ENCODE data around the gene CADM4. TPM values are rescaled to one million over a fixed set of nuclear protein-coding genes. Genes with fewer than 3 reads are reported as not detected.
"Not testable (repeated sequence)": the region's sequence is repeated elsewhere in the genome, so short reads cannot be mapped to it uniquely, and the experiment has no call there.

CADM4 gene
- total and polyA plus RNA-seq, 4 donors, result 5.9 to 12.2 (median 7.5) TPM

DNA sequence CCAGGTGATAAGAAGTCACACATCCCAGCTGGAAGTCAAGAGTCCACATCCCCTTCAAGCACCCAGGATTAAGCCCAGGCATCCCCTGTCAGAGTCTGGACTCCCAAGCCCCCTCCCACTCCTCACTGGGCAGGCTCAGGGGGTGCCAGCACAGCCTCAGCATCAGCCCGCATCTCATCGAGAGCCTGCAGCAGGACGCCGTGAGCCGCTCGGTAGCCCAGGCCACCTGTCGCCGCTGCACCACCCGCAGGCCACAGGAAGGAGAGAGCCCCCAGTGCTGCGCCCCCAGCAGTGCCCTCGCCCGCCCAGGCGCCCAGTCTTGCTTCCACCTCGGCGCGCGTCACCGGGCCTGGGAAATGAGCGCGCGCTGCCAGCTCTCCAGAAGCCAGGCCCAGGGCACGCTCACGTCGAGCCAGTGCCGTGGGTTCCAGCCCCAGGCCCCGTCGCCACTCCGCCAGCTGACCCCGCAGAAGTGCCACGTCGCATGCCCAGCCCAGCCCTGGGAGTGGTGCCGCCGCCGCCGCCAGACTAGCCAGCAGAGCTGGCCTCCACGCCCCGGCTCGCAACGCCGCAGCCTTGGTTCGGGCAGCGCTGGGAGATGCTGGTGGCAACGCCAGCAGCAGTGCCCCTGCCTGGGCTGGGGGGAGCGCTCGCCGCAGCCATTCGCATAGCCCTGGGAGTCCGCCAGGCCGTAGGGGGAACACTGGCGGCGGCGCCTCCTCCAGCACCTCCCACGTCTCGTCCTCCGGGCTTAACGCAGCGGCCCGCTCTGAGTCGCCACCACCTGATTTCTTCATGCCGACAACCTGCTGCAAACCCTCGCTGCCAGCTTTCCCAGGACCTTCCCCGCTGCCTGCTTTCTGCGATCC is 47.5 kb downstream of the CADM4 start:
- TF ChIP-seq, protein P1, sequence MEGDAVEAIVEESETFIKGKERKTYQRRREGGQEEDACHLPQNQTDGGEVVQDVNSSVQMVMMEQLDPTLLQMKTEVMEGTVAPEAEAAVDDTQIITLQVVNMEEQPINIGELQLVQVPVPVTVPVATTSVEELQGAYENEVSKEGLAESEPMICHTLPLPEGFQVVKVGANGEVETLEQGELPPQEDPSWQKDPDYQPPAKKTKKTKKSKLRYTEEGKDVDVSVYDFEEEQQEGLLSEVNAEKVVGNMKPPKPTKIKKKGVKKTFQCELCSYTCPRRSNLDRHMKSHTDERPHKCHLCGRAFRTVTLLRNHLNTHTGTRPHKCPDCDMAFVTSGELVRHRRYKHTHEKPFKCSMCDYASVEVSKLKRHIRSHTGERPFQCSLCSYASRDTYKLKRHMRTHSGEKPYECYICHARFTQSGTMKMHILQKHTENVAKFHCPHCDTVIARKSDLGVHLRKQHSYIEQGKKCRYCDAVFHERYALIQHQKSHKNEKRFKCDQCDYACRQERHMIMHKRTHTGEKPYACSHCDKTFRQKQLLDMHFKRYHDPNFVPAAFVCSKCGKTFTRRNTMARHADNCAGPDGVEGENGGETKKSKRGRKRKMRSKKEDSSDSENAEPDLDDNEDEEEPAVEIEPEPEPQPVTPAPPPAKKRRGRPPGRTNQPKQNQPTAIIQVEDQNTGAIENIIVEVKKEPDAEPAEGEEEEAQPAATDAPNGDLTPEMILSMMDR (IDR thresholded peaks at IDR 0.05; ENCODE audit: control extremely low read depth, extremely low read depth), result no peak
- DNase-seq (no peak), ATAC-seq (ENCODE audit: insufficient read depth, low FRiP score) (no peak)
- WGBS, 2 donors, result 97% methylated on average over 61 to 63 of the region's 63 CpGs
- Histone ChIP-seq H3K9me3 (ENCODE audit: control insufficient read depth in 4 of 4, insufficient read depth in 3 of 4, low read length in 3 of 4) (no peaks in the 10 kb centered on the region), H3K4me1 (ENCODE audit: control insufficient read depth in 5 of 5, insufficient read depth in 5 of 5, low read length in 5 of 5) (peaks cover 0 to 20% (median 4%) of the 10 kb centered on the region in 5 donors), H3K36me3 (ENCODE audit: control insufficient read depth in 4 of 4, insufficient read depth in 4 of 4, low read length in 4 of 4) (peaks cover 0 to 25% (median 9%) of the 10 kb centered on the region in 4 donors), H3K9ac (ENCODE audit: insufficient read depth in 1 of 2, low read length in 2 of 2) (no peak overlapping the region), H3K27me3 (ENCODE audit: control insufficient read depth in 3 of 3, insufficient read depth in 3 of 3, low read length in 2 of 3) (no peaks in the 10 kb centered on the region), H3K4me3 (no peak overlapping the region), H3K27ac (ENCODE audit: low read depth in 1 of 2, low read length in 1 of 2) (no peak overlapping the region)

DNA sequence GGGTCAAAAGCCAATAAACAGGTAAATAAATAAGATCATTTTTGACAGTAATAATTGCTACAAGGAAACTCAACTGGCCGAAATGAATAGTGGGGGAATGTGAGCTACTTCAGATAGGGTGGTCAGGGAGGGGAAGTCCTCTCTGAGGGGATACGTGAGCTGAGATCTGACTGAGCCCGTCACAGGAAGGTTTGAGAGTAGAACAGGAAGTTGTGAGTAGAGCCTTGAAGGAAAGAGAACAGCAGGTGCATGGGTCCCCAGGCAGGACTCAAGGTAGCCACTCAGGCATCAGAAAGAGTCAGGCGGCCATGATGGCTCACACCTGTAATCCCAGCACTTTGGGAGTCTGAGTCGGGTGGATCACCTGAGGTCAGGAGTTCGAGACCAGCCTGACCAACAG is 50.0 kb downstream of the CADM4 start:
- Histone ChIP-seq H3K4me1 (ENCODE audit: control insufficient read depth in 5 of 5, insufficient read depth in 5 of 5, low read length in 5 of 5) (peaks cover 0 to 11% (median 0%) of the 10 kb centered on the region in 5 donors), H3K9ac (ENCODE audit: insufficient read depth in 1 of 2, low read length in 2 of 2) (no peak overlapping the region), H3K9me3 (ENCODE audit: control insufficient read depth in 4 of 4, insufficient read depth in 3 of 4, low read length in 3 of 4) (peaks cover 0 to 2% (median 0%) of the 10 kb centered on the region in 4 donors), H3K4me3 (no peak overlapping the region), H3K27me3 (ENCODE audit: control insufficient read depth in 3 of 3, insufficient read depth in 3 of 3, low read length in 2 of 3) (no peaks in the 10 kb centered on the region), H3K36me3 (ENCODE audit: control insufficient read depth in 4 of 4, insufficient read depth in 4 of 4, low read length in 4 of 4) (peaks cover 0 to 30% (median 15%) of the 10 kb centered on the region in 4 donors), H3K27ac (ENCODE audit: low read depth in 1 of 2, low read length in 1 of 2) (no peak overlapping the region)
- TF ChIP-seq, protein P1 (IDR thresholded peaks at IDR 0.05; ENCODE audit: control extremely low read depth, extremely low read depth), result no peak
- WGBS, 2 donors, result 53 to 73% methylated on average over 6 of the region's 6 CpGs
- DNase-seq, result no peak
- ATAC-seq (ENCODE audit: insufficient read depth, low FRiP score), result no peak

DNA sequence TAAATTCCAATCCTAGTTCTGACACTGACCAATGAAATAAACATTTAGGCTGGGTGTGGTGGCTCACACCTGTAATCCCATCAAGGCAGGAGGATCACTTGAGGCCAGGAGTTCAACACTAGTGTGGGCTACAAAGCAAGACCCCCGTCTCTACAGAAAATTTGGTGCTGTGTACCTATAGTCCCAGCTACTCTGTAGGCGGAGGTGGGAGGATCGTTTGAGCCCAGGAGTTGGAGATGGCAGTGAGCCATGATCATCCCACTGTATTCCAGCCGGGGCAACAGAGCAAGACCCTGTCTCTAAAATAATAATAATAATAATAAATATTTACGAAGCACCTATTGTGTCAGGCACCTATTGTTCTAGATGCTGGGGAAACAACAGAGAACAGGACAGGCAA is 50.4 kb downstream of the CADM4 start:
- H3K9me3 ChIP-seq (ENCODE audit: control insufficient read depth in 4 of 4, insufficient read depth in 3 of 4, low read length in 3 of 4), result peaks cover 0 to 2% (median 0%) of the 10 kb centered on the region in 4 donors
- H3K36me3 ChIP-seq (ENCODE audit: control insufficient read depth in 4 of 4, insufficient read depth in 4 of 4, low read length in 4 of 4), result peaks cover 0 to 30% (median 15%) of the 10 kb centered on the region in 4 donors
- no peak overlapping the region for H3K9ac ChIP-seq (ENCODE audit: insufficient read depth in 1 of 2, low read length in 2 of 2)
- no peak for ATAC-seq (ENCODE audit: insufficient read depth, low FRiP score)
- no peaks in the 10 kb centered on the region for H3K27me3 ChIP-seq (ENCODE audit: control insufficient read depth in 3 of 3, insufficient read depth in 3 of 3, low read length in 2 of 3)
- no peak for DNase-seq
- 87 to 92% methylated on average over 5 of the region's 5 CpGs for WGBS, 2 donors
- H3K4me3 ChIP-seq, result no peak overlapping the region
- H3K4me1 ChIP-seq (ENCODE audit: control insufficient read depth in 5 of 5, insufficient read depth in 5 of 5, low read length in 5 of 5), result peaks cover 0 to 7% (median 0%) of the 10 kb centered on the region in 5 donors
- TF ChIP-seq, protein P1 (IDR thresholded peaks at IDR 0.05; ENCODE audit: control extremely low read depth, extremely low read depth), result no peak
- H3K27ac ChIP-seq (ENCODE audit: low read depth in 1 of 2, low read length in 1 of 2), result no peak overlapping the region

DNA sequence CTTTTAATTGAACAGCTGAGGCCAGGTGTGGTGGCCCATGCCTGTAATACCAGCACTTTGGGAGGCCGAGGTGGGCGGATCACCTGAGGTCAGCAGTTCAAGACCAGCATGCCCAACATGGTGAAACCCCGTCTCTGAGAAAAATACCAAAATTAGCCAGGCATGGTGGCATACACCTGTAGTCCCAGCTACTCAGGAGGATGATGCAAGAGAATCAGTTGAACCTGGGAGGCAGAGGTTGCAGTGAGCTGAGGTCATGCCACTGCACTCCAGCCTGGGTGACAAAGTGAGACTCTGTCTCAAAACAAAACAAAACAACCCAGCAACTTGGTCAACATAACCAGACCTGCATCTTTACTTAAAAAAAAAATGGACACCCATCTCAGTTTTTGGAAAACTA is 52.6 kb downstream of the CADM4 start:
- H3K27me3 ChIP-seq (ENCODE audit: control insufficient read depth in 3 of 3, insufficient read depth in 3 of 3, low read length in 2 of 3); H3K4me3 ChIP-seq; H3K9ac ChIP-seq (ENCODE audit: insufficient read depth in 1 of 2, low read length in 2 of 2); DNase-seq; H3K9me3 ChIP-seq (ENCODE audit: control insufficient read depth in 4 of 4, insufficient read depth in 3 of 4, low read length in 3 of 4); H3K27ac ChIP-seq (ENCODE audit: low read depth in 1 of 2, low read length in 1 of 2); ATAC-seq (ENCODE audit: insufficient read depth, low FRiP score); H3K4me1 ChIP-seq (ENCODE audit: control insufficient read depth in 5 of 5, insufficient read depth in 5 of 5, low read length in 5 of 5): not testable (repeated sequence)
- WGBS, 2 donors, result 98 to 100% methylated on average over 3 of the region's 3 CpGs
- peaks cover 0 to 14% (median 5%) of the 10 kb centered on the region in 4 donors for H3K36me3 ChIP-seq (ENCODE audit: control insufficient read depth in 4 of 4, insufficient read depth in 4 of 4, low read length in 4 of 4)
